Activated naive CD4-positive, alpha-beta T cell (primary cell): Measurements from ENCODE around the gene DNTT.

ENCODE experiments used
- DNase-seq, 4 experiments: peaks; one replicate each; lab custom pipeline; 2025; lab: John Stamatoyannopoulos, UW

Gene DNTT

GRCh38 chr10:96310321-96310669 lies 6.1 kb downstream of the DNTT start:
- DNase-seq = no peak

GRCh38 chr10:96311180-96311715 lies 7.0 kb downstream of the DNTT start:
- no peak for DNase-seq

GRCh38 chr10:96313344-96313743 lies 9.1 kb downstream of the DNTT start:
- no peak for DNase-seq

- DNase-seq = no peak
Observed at GRCh38 chr10:96317067-96317833, 13.0 kb downstream of the DNTT start.

GRCh38 chr10:96319754-96320474 lies 15.7 kb downstream of the DNTT start:
- no peak for DNase-seq

GRCh38 chr10:96321822-96322221 lies 17.6 kb downstream of the DNTT start:
- no peak for DNase-seq

- no peak for DNase-seq
Observed at GRCh38 chr10:96322275-96322674, 18.0 kb downstream of the DNTT start.

- DNase-seq = no peak
Observed at GRCh38 chr10:96324447-96324846, 20.2 kb downstream of the DNTT start.

GRCh38 chr10:96325719-96326373 lies 21.6 kb downstream of the DNTT start:
- DNase-seq = no peak

GRCh38 chr10:96327462-96327861 lies 23.2 kb downstream of the DNTT start:
- DNase-seq = no peak

GRCh38 chr10:96333101-96333500 lies 28.9 kb downstream of the DNTT start:
- no peak for DNase-seq

- no peak for DNase-seq
Observed at GRCh38 chr10:96334616-96335526, 30.6 kb downstream of the DNTT start.

GRCh38 chr10:96337106-96337505 lies 32.9 kb downstream of the DNTT start:
- no peak for DNase-seq

GRCh38 chr10:96338279-96338925 lies 34.2 kb downstream of the DNTT start:
- no peak for DNase-seq

GRCh38 chr10:96339383-96339782 lies 35.1 kb downstream of the DNTT start:
- no peak for DNase-seq

- DNase-seq = peak in 3 of 4 experiments; percentile 8 to 29 (median 15)
Observed at GRCh38 chr10:96339956-96340904, 36.0 kb downstream of the DNTT start.

GRCh38 chr10:96341219-96342182 lies 37.3 kb downstream of the DNTT start:
- DNase-seq = no peak

- DNase-seq = no peak
Observed at GRCh38 chr10:96342402-96342801, 38.2 kb downstream of the DNTT start.

- no peak for DNase-seq
Observed at GRCh38 chr10:96344178-96344577, 39.9 kb downstream of the DNTT start.
